Right lobe of liver (tissue), 4 donors: ENCODE results near the gene DNAAF9.

Experiments used
- CTCF ChIP-seq, 4 donors: fragments of 200-600 bp in 3 of 4; fragments of 450-650 bp in 1 of 4; IDR thresholded peaks; one replicate each; pipeline versions ENCODE4 v1.5.1 to v1.8.0; 2016 to 2022; ENCODE audit warnings: antibody characterized with exemption in 4 of 4, mild to moderate bottlenecking in 2 of 4
- POLR2A ChIP-seq: fragments of 450-650 bp; IDR thresholded peaks from one replicate; pipeline ENCODE4 v1.6.1; 2017; ENCODE audit warnings: antibody characterized with exemption, mild to moderate bottlenecking
- donor health status: DM: no; HTN: no; CAD: no.
- donor health status: DM: no; HTN: no; CAD: no.
- donor health status: DM: no; HTN: yes; CAD: no.

- no peak for TF ChIP-seq CTCF (IDR thresholded peaks at IDR 0.05)
- no peak for TF ChIP-seq POLR2A
These were observed 14.7 kb downstream of the DNAAF9 start for GRCh38 chr20:3392756-3393155.
